ENCODE results near the gene TEX9.
"Not testable (repeated sequence)": the region's sequence is repeated elsewhere in the genome, so short reads cannot be mapped to it uniquely, and the experiment has no call there.

The TEX9 gene

GRCh38 chr15:56383010-56383409 lies 17.8 kb downstream of the TEX9 start:
- Mint-ChIP-seq H3K9me3 (peaks cover 41% of the 10 kb centered on the region), H3K4me1 (no peaks in the 10 kb centered on the region), H3K36me3 (ENCODE audit: low read depth) (peaks cover 77% of the 10 kb centered on the region), H3K27me3 (ENCODE audit: low read depth) (no peaks in the 10 kb centered on the region), H3K4me3 (no peak overlapping the region), H3K27ac (no peak overlapping the region)
- no peak for TF ChIP-seq CTCF (IDR thresholded peaks at IDR 0.05; ENCODE audit: unreplicated experiment in 3 of 3)

GRCh38 chr15:56385908-56386307 lies 20.7 kb downstream of the TEX9 start:
- Mint-ChIP-seq H3K27ac (no peak overlapping the region), H3K4me1 (no peaks in the 10 kb centered on the region), H3K36me3 (ENCODE audit: low read depth) (peaks cover 59% of the 10 kb centered on the region), H3K9me3 (peaks cover 14% of the 10 kb centered on the region), H3K27me3 (ENCODE audit: low read depth) (no peaks in the 10 kb centered on the region), H3K4me3 (no peak overlapping the region)
- TF ChIP-seq CTCF (IDR thresholded peaks at IDR 0.05; ENCODE audit: unreplicated experiment in 3 of 3) = no peak

GRCh38 chr15:56390739-56391267 lies 25.6 kb downstream of the TEX9 start:
- TF ChIP-seq CTCF (IDR thresholded peaks at IDR 0.05; ENCODE audit: unreplicated experiment in 3 of 3) = no peak
- peaks cover 2% of the 10 kb centered on the region for H3K9me3 Mint-ChIP-seq
- H3K4me1 Mint-ChIP-seq = no peaks in the 10 kb centered on the region
- peaks cover 50% of the 10 kb centered on the region for H3K36me3 Mint-ChIP-seq (ENCODE audit: low read depth)
- H3K4me3 Mint-ChIP-seq = no peak overlapping the region
- H3K27me3 Mint-ChIP-seq (ENCODE audit: low read depth) = no peaks in the 10 kb centered on the region
- no peak overlapping the region for H3K27ac Mint-ChIP-seq

GRCh38 chr15:56393277-56393676 lies 28.1 kb downstream of the TEX9 start:
- Mint-ChIP-seq H3K9me3 (peaks cover 6% of the 10 kb centered on the region), H3K4me1 (no peaks in the 10 kb centered on the region), H3K4me3 (no peak overlapping the region), H3K27me3 (ENCODE audit: low read depth) (no peaks in the 10 kb centered on the region), H3K36me3 (ENCODE audit: low read depth) (peaks cover 59% of the 10 kb centered on the region), H3K27ac (peak overlapping the region in 1 of 3 experiments; percentile 32)
- no peak for TF ChIP-seq CTCF (IDR thresholded peaks at IDR 0.05; ENCODE audit: unreplicated experiment in 3 of 3)

- H3K27me3 Mint-ChIP-seq (ENCODE audit: low read depth) = no peaks in the 10 kb centered on the region
- no peak overlapping the region for H3K27ac Mint-ChIP-seq
- H3K36me3 Mint-ChIP-seq (ENCODE audit: low read depth) = peaks cover 64% of the 10 kb centered on the region
- H3K4me3 Mint-ChIP-seq = no peak overlapping the region
- TF ChIP-seq CTCF (IDR thresholded peaks at IDR 0.05; ENCODE audit: unreplicated experiment in 3 of 3) = no peak
- H3K9me3 Mint-ChIP-seq = peaks cover 9% of the 10 kb centered on the region
- no peaks in the 10 kb centered on the region for H3K4me1 Mint-ChIP-seq
Measured at GRCh38 chr15:56394909-56395308, 29.7 kb downstream of the TEX9 start.

- peaks cover 31% of the 10 kb centered on the region for H3K9me3 Mint-ChIP-seq
- not testable (repeated sequence) for H3K27me3 Mint-ChIP-seq (ENCODE audit: low read depth); H3K4me1 Mint-ChIP-seq; H3K27ac Mint-ChIP-seq; H3K4me3 Mint-ChIP-seq
- H3K36me3 Mint-ChIP-seq (ENCODE audit: low read depth) = peaks cover 73% of the 10 kb centered on the region
Measured at GRCh38 chr15:56397325-56397724, 32.1 kb downstream of the TEX9 start.

- not testable (repeated sequence) for H3K4me3 Mint-ChIP-seq; H3K27ac Mint-ChIP-seq; H3K27me3 Mint-ChIP-seq (ENCODE audit: low read depth); H3K4me1 Mint-ChIP-seq
- Mint-ChIP-seq H3K36me3 (ENCODE audit: low read depth) (peaks cover 84% of the 10 kb centered on the region), H3K9me3 (peaks cover 46% of the 10 kb centered on the region)
Measured at GRCh38 chr15:56399209-56399608, 34.0 kb downstream of the TEX9 start.
